Type B pancreatic cell (in vitro differentiated cells): ENCODE data around the gene IL36G. TPM values are rescaled to one million over a fixed set of nuclear protein-coding genes. Genes with fewer than 3 reads are reported as not detected.

Source experiments
- DNase-seq: peaks from one replicate; pipeline ENCODE4 v3.0.0; 2021; ENCODE audit warnings: mixed read lengths; ENCODE audit not compliant: unreplicated experiment; ENCODE audit errors: extremely low spot score
- H3K27ac Mint-ChIP-seq: 2 replicates; pipeline ENCODE4 v1.8.0; 2021; ENCODE audit warnings: mild to moderate bottlenecking, mixed read lengths
- H3K27me3 Mint-ChIP-seq: 2 replicates; pipeline ENCODE4 v1.8.0; 2021; ENCODE audit warnings: mixed read lengths
- H3K36me3 Mint-ChIP-seq: 2 replicates; pipeline ENCODE4 v1.8.0; 2021; ENCODE audit warnings: mixed read lengths
- H3K4me1 Mint-ChIP-seq: one replicate; pipeline ENCODE4 v1.8.0; 2021; ENCODE audit warnings: mixed read lengths; ENCODE audit not compliant: unreplicated experiment
- H3K4me3 Mint-ChIP-seq: 2 replicates; pipeline ENCODE4 v1.8.0; 2021; ENCODE audit warnings: mild to moderate bottlenecking, mixed read lengths
- H3K9me3 Mint-ChIP-seq: 2 replicates; pipeline ENCODE4 v1.8.0; 2021; ENCODE audit warnings: mixed read lengths
- CTCF ChIP-seq: fragments of 200-600 bp; sonication (generic); conservative IDR thresholded peaks from 2 replicates; pipeline ENCODE4 v1.5.0; 2021; ENCODE audit warnings: antibody characterized with exemption, mild to moderate bottlenecking
- total RNA-seq: library from RNA; stranded (reverse); gene quantifications from 2 replicates; pipeline ENCODE4 v1.2.1, GENCODE V29; 2021; ENCODE audit warnings: low replicate concordance

Gene IL36G
- total RNA-seq, 1 donor from 2014 or later = not detected

GRCh38 chr2:112994648-112995047 is 16.8 kb downstream of the IL36G start:
- no peak for TF ChIP-seq CTCF
- Mint-ChIP-seq H3K27me3 (peaks cover 17% of the 10 kb centered on the region), H3K4me3 (no peak overlapping the region), H3K36me3 (no peaks in the 10 kb centered on the region), H3K27ac (no peak overlapping the region), H3K4me1 (no peaks in the 10 kb centered on the region), H3K9me3 (no peaks in the 10 kb centered on the region)
- DNase-seq = no peak

GRCh38 chr2:112995346-112995920 is 17.6 kb downstream of the IL36G start:
- H3K9me3 Mint-ChIP-seq = no peaks in the 10 kb centered on the region

GRCh38 chr2:112996635-112997034 is 18.8 kb downstream of the IL36G start:
- no peak overlapping the region for H3K4me3 Mint-ChIP-seq
- H3K36me3 Mint-ChIP-seq = no peaks in the 10 kb centered on the region
- H3K4me1 Mint-ChIP-seq = no peaks in the 10 kb centered on the region
- peaks cover 10% of the 10 kb centered on the region for H3K9me3 Mint-ChIP-seq
- no peak for DNase-seq
- H3K27me3 Mint-ChIP-seq = peaks cover 20% of the 10 kb centered on the region
- TF ChIP-seq CTCF = no peak
- H3K27ac Mint-ChIP-seq = no peak overlapping the region

More at GRCh38 chr2:112995346-112995920, 17.6 kb downstream of the IL36G start:
- Mint-ChIP-seq H3K36me3 (no peaks in the 10 kb centered on the region), H3K4me1 (no peaks in the 10 kb centered on the region), H3K27me3 (peaks cover 15% of the 10 kb centered on the region), H3K27ac (no peak overlapping the region), H3K4me3 (no peak overlapping the region)
- no peak for DNase-seq
- no peak for TF ChIP-seq CTCF

- H3K4me3 Mint-ChIP-seq = no peak overlapping the region
- DNase-seq = no peak
- H3K27ac Mint-ChIP-seq = no peak overlapping the region
- H3K4me1 Mint-ChIP-seq = no peaks in the 10 kb centered on the region
- peaks cover 23% of the 10 kb centered on the region for H3K27me3 Mint-ChIP-seq
- H3K9me3 Mint-ChIP-seq = peaks cover 10% of the 10 kb centered on the region
- TF ChIP-seq CTCF = no peak
- no peaks in the 10 kb centered on the region for H3K36me3 Mint-ChIP-seq
Observed at GRCh38 chr2:112997151-112997550, 19.3 kb downstream of the IL36G start.

- no peak overlapping the region for H3K27ac Mint-ChIP-seq
- no peak for TF ChIP-seq CTCF
- H3K4me3 Mint-ChIP-seq = no peak overlapping the region
- no peak for DNase-seq
- peaks cover 38% of the 10 kb centered on the region for H3K27me3 Mint-ChIP-seq
- H3K4me1 Mint-ChIP-seq = no peaks in the 10 kb centered on the region
- peaks cover 10% of the 10 kb centered on the region for H3K9me3 Mint-ChIP-seq
- H3K36me3 Mint-ChIP-seq = no peaks in the 10 kb centered on the region
Observed at GRCh38 chr2:113000436-113000835, 22.6 kb downstream of the IL36G start.

GRCh38 chr2:113002677-113003076 is 24.9 kb downstream of the IL36G start:
- DNase-seq = no peak
- H3K9me3 Mint-ChIP-seq = peaks cover 10% of the 10 kb centered on the region
- no peak for TF ChIP-seq CTCF
- H3K36me3 Mint-ChIP-seq = no peaks in the 10 kb centered on the region
- H3K27ac Mint-ChIP-seq = no peak overlapping the region
- H3K27me3 Mint-ChIP-seq = peaks cover 44% of the 10 kb centered on the region
- no peak overlapping the region for H3K4me3 Mint-ChIP-seq
- no peaks in the 10 kb centered on the region for H3K4me1 Mint-ChIP-seq
